Sciatic nerve (tissue), 2 donors: ENCODE measurements around the gene CHST15. TPM values are rescaled to one million over a fixed set of nuclear protein-coding genes. Genes with fewer than 3 reads are reported as not detected.

Experiments
- ATAC-seq: fragments of 200-7000 bp; cut with Tn5 transposase; one replicate; pipeline ENCODE4 v1.9.1; 2020; ENCODE audit warnings: mild to moderate bottlenecking, moderate library complexity
- DNase-seq: peaks from one replicate; pipeline ENCODE4 v3.0.0-alpha.2; 2020; ENCODE audit warnings: low spot score
- intact Hi-C: fragments of 100-400 bp; cut with DNase I; formaldehyde crosslinking; loops from one replicate; pipeline ENCODE4 v1.14.2; 2022
- total RNA-seq: library from RNA; stranded (reverse); fragmentation: NEBNext Ultra II Directional; extraction: Animal tissue kit (Norgen Biotek cat#: 25700); gene quantifications from one replicate; pipeline ENCODE4 v1.2.1, GENCODE V29; 2021
- donor health status: DM: no; HTN: no; CAD: no.
- donor health status: DM: no; HTN: no; CAD: no.

CHST15 gene
- total RNA-seq, 1 donor from 2014 or later = 31.7 TPM

- DNase-seq (no peak), ATAC-seq (peak; percentile 43)
- intact Hi-C loops = no loop called here
Measured at GRCh38 chr10:124027651-124028050, 65.7 kb downstream of the CHST15 start.

GRCh38 chr10:124027031-124027611, 66.3 kb downstream of the CHST15 start:
- ATAC-seq (no peak), DNase-seq (no peak)
- intact Hi-C loops = no loop called here

- ATAC-seq = no peak
- no peak for DNase-seq
- intact Hi-C loops = no loop called here
Measured at GRCh38 chr10:124026589-124026939, 66.8 kb downstream of the CHST15 start.

- no peak for ATAC-seq
- DNase-seq = no peak
- intact Hi-C loops = no loop called here
Measured at GRCh38 chr10:124025660-124026588, 67.5 kb downstream of the CHST15 start.

- DNase-seq (no peak), ATAC-seq (no peak)
- intact Hi-C loops = no loop called here
Measured at GRCh38 chr10:124025152-124025551, 68.2 kb downstream of the CHST15 start.

- no peak for DNase-seq
- no peak for ATAC-seq
- intact Hi-C loops = no loop called here
Measured at GRCh38 chr10:124022066-124022465, 71.3 kb downstream of the CHST15 start.

GRCh38 chr10:124020981-124021815, 72.2 kb downstream of the CHST15 start:
- ATAC-seq (no peak), DNase-seq (no peak)
- intact Hi-C loops = no loop called here

GRCh38 chr10:124019886-124020797, 73.3 kb downstream of the CHST15 start:
- intact Hi-C loops = no loop called here
- DNase-seq (no peak), ATAC-seq (no peak)

- intact Hi-C loops = no loop called here
- ATAC-seq (no peak), DNase-seq (no peak)
Measured at GRCh38 chr10:124018886-124019525, 74.4 kb downstream of the CHST15 start.

- no peak for DNase-seq
- no peak for ATAC-seq
- intact Hi-C loops = no loop called here
Measured at GRCh38 chr10:124017729-124018128, 75.7 kb downstream of the CHST15 start.

GRCh38 chr10:124016804-124017375, 76.5 kb downstream of the CHST15 start:
- intact Hi-C loops = no loop called here
- ATAC-seq (no peak), DNase-seq (no peak)

- intact Hi-C loops = no loop called here
- no peak for ATAC-seq
- no peak for DNase-seq
Measured at GRCh38 chr10:124015991-124016390, 77.4 kb downstream of the CHST15 start.

GRCh38 chr10:124014416-124015154, 78.8 kb downstream of the CHST15 start:
- ATAC-seq = no peak
- intact Hi-C loops = no loop called here
- DNase-seq = no peak

GRCh38 chr10:124013916-124014315, 79.5 kb downstream of the CHST15 start:
- intact Hi-C loops = no loop called here
- ATAC-seq (no peak), DNase-seq (no peak)

- ATAC-seq (no peak), DNase-seq (no peak)
- intact Hi-C loops = no loop called here
Measured at GRCh38 chr10:124012991-124013390, 80.4 kb downstream of the CHST15 start.

GRCh38 chr10:124012583-124012982, 80.8 kb downstream of the CHST15 start:
- DNase-seq (no peak), ATAC-seq (no peak)
- intact Hi-C loops = no loop called here

- DNase-seq = no peak
- intact Hi-C loops = no loop called here
- ATAC-seq = no peak
Measured at GRCh38 chr10:124012066-124012465, 81.3 kb downstream of the CHST15 start.
